ENCODE data around the gene NRG3. TPM values are rescaled to one million over a fixed set of nuclear protein-coding genes. Genes with fewer than 3 reads are reported as not detected.

The NRG3 gene
- total RNA-seq, 4 donors from 2014 or later: under 0.01 to 0.65 (median 0.17) TPM

DNA sequence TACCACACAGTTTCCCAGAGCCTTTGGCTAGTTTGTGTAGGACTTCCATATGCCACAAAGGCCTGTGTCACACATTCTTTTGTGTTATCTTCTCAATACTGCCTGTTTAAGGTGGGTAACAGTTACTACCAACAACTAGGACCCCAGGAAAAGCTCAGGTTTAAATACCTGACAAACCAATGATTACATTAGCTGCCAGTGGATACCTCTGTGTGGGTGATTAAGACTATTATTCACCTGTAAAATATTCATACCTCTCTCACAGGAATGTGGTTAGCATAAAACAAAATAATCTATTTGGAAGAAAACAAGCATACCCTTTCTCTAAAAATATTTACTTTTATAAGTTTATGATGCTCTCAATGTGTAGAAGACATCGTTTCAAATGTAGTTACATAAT lies 1007.7 kb downstream of the NRG3 start:
- H3K4me3 ChIP-seq: no peak overlapping the region
- TF ChIP-seq POLR2A (IDR thresholded peaks at IDR 0.05; ENCODE audit: low read depth): no peak
- TF ChIP-seq, protein P1, sequence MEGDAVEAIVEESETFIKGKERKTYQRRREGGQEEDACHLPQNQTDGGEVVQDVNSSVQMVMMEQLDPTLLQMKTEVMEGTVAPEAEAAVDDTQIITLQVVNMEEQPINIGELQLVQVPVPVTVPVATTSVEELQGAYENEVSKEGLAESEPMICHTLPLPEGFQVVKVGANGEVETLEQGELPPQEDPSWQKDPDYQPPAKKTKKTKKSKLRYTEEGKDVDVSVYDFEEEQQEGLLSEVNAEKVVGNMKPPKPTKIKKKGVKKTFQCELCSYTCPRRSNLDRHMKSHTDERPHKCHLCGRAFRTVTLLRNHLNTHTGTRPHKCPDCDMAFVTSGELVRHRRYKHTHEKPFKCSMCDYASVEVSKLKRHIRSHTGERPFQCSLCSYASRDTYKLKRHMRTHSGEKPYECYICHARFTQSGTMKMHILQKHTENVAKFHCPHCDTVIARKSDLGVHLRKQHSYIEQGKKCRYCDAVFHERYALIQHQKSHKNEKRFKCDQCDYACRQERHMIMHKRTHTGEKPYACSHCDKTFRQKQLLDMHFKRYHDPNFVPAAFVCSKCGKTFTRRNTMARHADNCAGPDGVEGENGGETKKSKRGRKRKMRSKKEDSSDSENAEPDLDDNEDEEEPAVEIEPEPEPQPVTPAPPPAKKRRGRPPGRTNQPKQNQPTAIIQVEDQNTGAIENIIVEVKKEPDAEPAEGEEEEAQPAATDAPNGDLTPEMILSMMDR (IDR thresholded peaks at IDR 0.05): no peak
- TF ChIP-seq POLR2AphosphoS5 (IDR thresholded peaks at IDR 0.05): no peak
- TF ChIP-seq EP300 (IDR thresholded peaks at IDR 0.05): no peak
- peaks cover 0 to 4% (median 2%) of the 10 kb centered on the region in 4 donors for H3K4me1 ChIP-seq
- H3K9me3 ChIP-seq: no peaks in the 10 kb centered on the region
- H3K36me3 ChIP-seq: no peaks in the 10 kb centered on the region
- no peak overlapping the region for H3K27ac ChIP-seq (replicated peaks in 1 of 4)
- no peak for DNase-seq (ENCODE audit: extremely low spot score)
- 81% methylated on average over 1 of the region's 1 CpG for WGBS
- intact Hi-C loops (cut with DNase I): no loop called here
- H3K27me3 ChIP-seq: no peaks in the 10 kb centered on the region

DNA sequence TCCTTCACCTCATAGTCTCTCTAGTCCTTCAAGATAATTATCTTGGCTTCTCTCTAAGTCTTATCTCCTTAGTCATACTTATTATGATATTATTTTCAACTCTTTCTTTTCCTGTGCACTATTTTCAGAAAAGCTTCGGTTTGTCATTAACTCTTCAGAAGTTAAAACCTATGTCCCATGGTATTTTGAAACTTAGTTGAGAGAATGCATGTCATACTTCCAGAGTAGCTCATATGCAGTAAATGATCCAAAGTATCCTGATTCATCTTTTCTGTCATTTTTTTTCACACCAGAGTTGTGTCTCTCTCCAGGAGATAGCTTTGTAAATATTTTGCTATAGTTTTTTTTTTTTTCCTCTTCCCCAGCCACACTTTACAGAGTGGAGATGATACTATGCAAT lies 1008.6 kb downstream of the NRG3 start:
- intact Hi-C loops (cut with DNase I): no loop called here
- H3K27ac ChIP-seq (replicated peaks in 1 of 4): no peak overlapping the region
- no peaks in the 10 kb centered on the region for H3K27me3 ChIP-seq
- WGBS: 31% methylated on average over 1 of the region's 1 CpG
- H3K9me3 ChIP-seq: no peaks in the 10 kb centered on the region
- TF ChIP-seq POLR2A (IDR thresholded peaks at IDR 0.05; ENCODE audit: low read depth) (no peak), EP300 (IDR thresholded peaks at IDR 0.05) (no peak), POLR2AphosphoS5 (IDR thresholded peaks at IDR 0.05) (no peak)
- TF ChIP-seq, protein P1 (IDR thresholded peaks at IDR 0.05): no peak
- DNase-seq (ENCODE audit: extremely low spot score): no peak
- H3K36me3 ChIP-seq: no peaks in the 10 kb centered on the region
- H3K4me3 ChIP-seq: no peak overlapping the region
- peaks cover 0 to 4% (median 2%) of the 10 kb centered on the region in 4 donors for H3K4me1 ChIP-seq

GRCh38 chr10:82887488-82887887 lies 1012.5 kb downstream of the NRG3 start:
- Histone ChIP-seq H3K4me3 (no peak overlapping the region), H3K36me3 (no peaks in the 10 kb centered on the region), H3K27ac (replicated peaks in 1 of 4) (no peak overlapping the region), H3K27me3 (peaks cover 0 to 4% (median 0%) of the 10 kb centered on the region in 4 donors), H3K9me3 (no peaks in the 10 kb centered on the region), H3K4me1 (peaks cover 0 to 4% (median 2%) of the 10 kb centered on the region in 4 donors)
- TF ChIP-seq, protein P1 (IDR thresholded peaks at IDR 0.05): no peak
- no peak for TF ChIP-seq EP300 (IDR thresholded peaks at IDR 0.05)
- TF ChIP-seq POLR2AphosphoS5 (IDR thresholded peaks at IDR 0.05): no peak
- TF ChIP-seq POLR2A (IDR thresholded peaks at IDR 0.05; ENCODE audit: low read depth): no peak
- DNase-seq (ENCODE audit: extremely low spot score): no peak
- intact Hi-C loops (cut with DNase I): no loop called here
- 63% methylated on average over 1 of the region's 1 CpG for WGBS

- peaks cover 0 to 4% (median 2%) of the 10 kb centered on the region in 4 donors for H3K4me1 ChIP-seq
- H3K27ac ChIP-seq (replicated peaks in 1 of 4): no peak overlapping the region
- intact Hi-C loops (cut with DNase I): no loop called here
- no peak for TF ChIP-seq EP300 (IDR thresholded peaks at IDR 0.05)
- no peak for TF ChIP-seq POLR2A (IDR thresholded peaks at IDR 0.05; ENCODE audit: low read depth)
- TF ChIP-seq, protein P1 (IDR thresholded peaks at IDR 0.05): no peak
- no peak for TF ChIP-seq POLR2AphosphoS5 (IDR thresholded peaks at IDR 0.05)
- WGBS: 83% methylated on average over 10 of the region's 10 CpGs
- H3K36me3 ChIP-seq: no peaks in the 10 kb centered on the region
- DNase-seq (ENCODE audit: extremely low spot score): no peak
- H3K9me3 ChIP-seq: no peaks in the 10 kb centered on the region
- H3K4me3 ChIP-seq: no peak overlapping the region
- peaks cover 0 to 4% (median 0%) of the 10 kb centered on the region in 4 donors for H3K27me3 ChIP-seq
These were observed 1013.9 kb downstream of the NRG3 start for GRCh38 chr10:82888809-82889455.

Data from esophagus muscularis mucosa (tissue), 4 donors.